Thyroid gland (tissue), 4 donors: Measurements from ENCODE around the gene PKHD1. TPM values are rescaled to one million over a fixed set of nuclear protein-coding genes. Genes with fewer than 3 reads are reported as not detected.

Source experiments
- DNase-seq, 2 donors: peaks; one replicate each; pipeline ENCODE4 v3.0.0-alpha.2; 2019
- H3K27ac ChIP-seq, 3 donors: fragments of 200-600 bp; sonication (generic); 1 replicate in 2 of 3; 2 replicates in 1 of 3; pipeline ENCODE4 v1.5.1; 2016 to 2019; ENCODE audit warnings: mild to moderate bottlenecking in 1 of 3, moderate library complexity in 1 of 3
- H3K27me3 ChIP-seq: fragments of 200-600 bp; sonication (generic); one replicate; pipeline ENCODE4 v1.5.1; 2019
- H3K36me3 ChIP-seq, 2 donors: fragments of 200-600 bp; sonication (generic); one replicate each; pipeline ENCODE4 v1.5.1; 2016 to 2019
- H3K4me1 ChIP-seq, 2 donors: fragments of 200-600 bp; sonication (generic); one replicate each; pipeline ENCODE4 v1.5.1; 2017 to 2019
- H3K4me3 ChIP-seq, 3 donors: fragments of 200-600 bp; sonication (generic); replicated peaks in 1 of 3; 1 replicate in 2 of 3; 2 replicates in 1 of 3; pipeline ENCODE4 v1.5.1; 2016; ENCODE audit warnings: mild to moderate bottlenecking in 1 of 3
- H3K9me3 ChIP-seq: fragments of 200-600 bp; sonication (generic); one replicate; pipeline ENCODE4 v1.5.1; 2017
- CTCF ChIP-seq, 6 experiments: fragments of 200-600 bp in 3 of 6; fragments of 450-650 bp in 3 of 6; sonication (generic) in 3 of 6; IDR thresholded peaks; one replicate each; pipeline ENCODE4 v1.5.1; 2016 to 2019; ENCODE audit warnings: antibody characterized with exemption in 6 of 6, mild to moderate bottlenecking in 2 of 6, inconsistent platforms in 1 of 6, moderate library complexity in 1 of 6
- POLR2A ChIP-seq, 2 donors: fragments of 450-650 bp; IDR thresholded peaks; one replicate each; pipeline ENCODE4 v1.6.1; 2017; ENCODE audit warnings: antibody characterized with exemption in 2 of 2, mild to moderate bottlenecking in 2 of 2, moderate library complexity in 1 of 2
- WGBS, 2 donors: methylation state at CpG; one replicate each; pipeline ENCODE4 v1.1.5; 2017; 5-methylcytosine and 5-hydroxymethylcytosine counted together
- intact Hi-C: fragments of 100-400 bp; cut with DNase I; formaldehyde crosslinking; loops from one replicate; pipeline ENCODE4 v1.15.1; 2023
- total RNA-seq, 4 donors: library from RNA; depleted of rRNA; stranded (reverse); fragments of >200 nt; gene quantifications; one replicate each; pipeline ENCODE4 v1.2.3, GENCODE V29; 2016

Gene PKHD1
- total RNA-seq, 4 donors from 2014 or later, result under 0.01 to 0.11 (median 0.07) TPM

- Histone ChIP-seq H3K4me1 (no peaks in the 10 kb centered on the region), H3K36me3 (no peaks in the 10 kb centered on the region), H3K27ac (no peak overlapping the region), H3K9me3 (no peaks in the 10 kb centered on the region), H3K27me3 (no peaks in the 10 kb centered on the region), H3K4me3 (no peak overlapping the region)
- WGBS, 2 donors, result 89 to 90% methylated on average over 1 of the region's 1 CpG
- no peak for TF ChIP-seq POLR2A (IDR thresholded peaks at IDR 0.05)
- no peak for TF ChIP-seq CTCF (IDR thresholded peaks at IDR 0.05)
- intact Hi-C loops, result no loop called here
- DNase-seq, result no peak
Measured at GRCh38 chr6:51915098-51915497, 172.3 kb downstream of the PKHD1 start.

GRCh38 chr6:51913265-51913664, 174.1 kb downstream of the PKHD1 start:
- Histone ChIP-seq H3K4me3 (no peak overlapping the region), H3K4me1 (no peaks in the 10 kb centered on the region), H3K27ac (no peak overlapping the region), H3K36me3 (no peaks in the 10 kb centered on the region), H3K27me3 (no peaks in the 10 kb centered on the region), H3K9me3 (no peaks in the 10 kb centered on the region)
- WGBS, 2 donors, result 50 to 53% methylated on average over 2 of the region's 2 CpGs
- DNase-seq, result no peak
- intact Hi-C loops, result no loop called here
- TF ChIP-seq POLR2A (IDR thresholded peaks at IDR 0.05) (no peak), CTCF (IDR thresholded peaks at IDR 0.05) (no peak)

GRCh38 chr6:51910851-51911250, 176.6 kb downstream of the PKHD1 start:
- H3K9me3 ChIP-seq, result no peaks in the 10 kb centered on the region
- DNase-seq, result no peak
- no peak overlapping the region for H3K27ac ChIP-seq
- no peak for TF ChIP-seq CTCF (IDR thresholded peaks at IDR 0.05)
- no peak for TF ChIP-seq POLR2A (IDR thresholded peaks at IDR 0.05)
- intact Hi-C loops, result no loop called here
- H3K27me3 ChIP-seq, result no peaks in the 10 kb centered on the region
- 57 to 61% methylated on average over 2 of the region's 2 CpGs for WGBS, 2 donors
- no peak overlapping the region for H3K4me3 ChIP-seq
- no peaks in the 10 kb centered on the region for H3K36me3 ChIP-seq
- H3K4me1 ChIP-seq, result no peaks in the 10 kb centered on the region

GRCh38 chr6:51908243-51908642, 179.2 kb downstream of the PKHD1 start:
- Histone ChIP-seq H3K4me1 (no peaks in the 10 kb centered on the region), H3K36me3 (no peaks in the 10 kb centered on the region), H3K9me3 (no peaks in the 10 kb centered on the region), H3K4me3 (no peak overlapping the region), H3K27me3 (no peaks in the 10 kb centered on the region), H3K27ac (no peak overlapping the region)
- TF ChIP-seq CTCF (IDR thresholded peaks at IDR 0.05) (no peak), POLR2A (IDR thresholded peaks at IDR 0.05) (no peak)
- intact Hi-C loops, result no loop called here
- DNase-seq, result no peak

DNA sequence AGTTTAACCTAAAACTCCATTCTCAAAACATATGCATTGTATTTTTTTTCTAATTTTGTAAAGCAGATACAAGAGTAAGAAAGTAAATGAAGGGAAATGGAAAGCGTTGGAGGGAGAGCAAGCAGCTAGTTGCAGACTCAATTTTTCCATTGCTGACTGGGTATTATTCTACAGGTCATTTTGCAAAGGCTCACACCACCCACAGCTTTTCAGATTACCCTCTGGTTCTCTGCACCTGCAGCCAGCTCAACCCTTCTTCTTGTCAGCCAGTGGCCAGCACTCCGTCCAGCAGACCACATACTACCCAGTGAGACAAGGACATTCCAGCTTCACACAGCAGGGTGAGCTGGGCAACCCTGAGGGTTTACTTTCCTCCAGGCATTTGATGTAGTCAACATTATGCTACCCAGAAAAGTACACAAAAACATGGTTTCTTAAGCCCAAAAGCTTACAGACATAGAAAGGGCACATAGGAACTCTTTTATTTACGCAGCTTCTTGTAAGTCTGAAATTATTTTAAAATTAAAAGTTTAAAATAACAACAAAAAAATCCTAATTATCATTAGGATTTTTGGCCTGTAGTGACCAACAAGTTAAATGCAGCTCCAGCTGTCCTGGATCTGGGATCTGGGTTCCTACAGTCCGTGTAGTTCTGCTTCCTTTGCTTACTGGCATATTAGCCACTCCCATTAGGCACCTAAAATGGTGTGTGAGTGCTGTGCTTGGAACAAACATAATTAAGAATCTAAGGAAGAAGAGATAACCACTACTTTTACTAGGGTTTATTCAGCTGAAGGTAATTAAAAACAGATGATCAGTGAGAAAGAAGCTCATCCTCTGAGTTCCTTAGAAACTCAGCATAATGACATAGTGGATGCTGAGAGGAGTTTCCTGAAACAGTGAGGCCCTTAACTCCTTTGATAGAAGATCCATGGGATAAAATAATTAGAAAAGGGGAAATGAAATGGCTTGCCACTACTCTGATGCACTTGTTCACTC, 185.3 kb downstream of the PKHD1 start:
- intact Hi-C loops, result no loop called here
- no peaks in the 10 kb centered on the region for H3K9me3 ChIP-seq
- H3K36me3 ChIP-seq, result no peaks in the 10 kb centered on the region
- H3K4me3 ChIP-seq, result no peak overlapping the region
- no peak overlapping the region for H3K27ac ChIP-seq
- WGBS, 2 donors, result 69 to 70% methylated on average over 4 of the region's 4 CpGs
- no peaks in the 10 kb centered on the region for H3K27me3 ChIP-seq
- H3K4me1 ChIP-seq, result no peaks in the 10 kb centered on the region
- no peak for DNase-seq
- TF ChIP-seq POLR2A (IDR thresholded peaks at IDR 0.05) (no peak), CTCF (IDR thresholded peaks at IDR 0.05) (no peak)
